K562 (cell line): ENCODE data around the gene TMEM120A. TPM values are rescaled to one million over a fixed set of nuclear protein-coding genes. Genes with fewer than 3 reads are reported as not detected.

Experiments
- ATAC-seq: fragments of 200-7000 bp; cut with Tn5 transposase; 3 replicates; pipeline ENCODE4 v1.9.1; 2020; ENCODE audit warnings: moderate library complexity
- BruUV-seq: library from RNA; stranded (reverse); fragments of 400-500 nt; replicated peaks from 2 replicates; lab custom pipeline; 2021; lab: Mats Ljungman, UMichigan
- CTCF ChIA-PET: fragments of 300-600 bp; formaldehyde crosslinking; extraction: SDS; loops from one replicate; lab custom pipeline; 2021; ENCODE audit warnings: low intra/inter-chr PET ratio; lab: Yijun Ruan, JAX
- POLR2A ChIA-PET: fragments of 300-600, 350-650 bp; sonication (Branson Sonifier 250); formaldehyde crosslinking; extraction: SDS; loops from one replicate; lab custom pipeline; 2021; ENCODE audit warnings: antibody characterized with exemption, inconsistent platforms; lab: Yijun Ruan, JAX
- DNase-seq, 4 experiments: peaks; one replicate each; pipeline versions ENCODE4 v3.0.0 to v3.0.0-alpha.2; 2011 to 2018; ENCODE audit warnings: low spot score in 3 of 4, mixed read lengths in 3 of 4; ENCODE audit errors: extremely low read depth in 1 of 4
- FAIRE-seq: peaks from 2 replicates; lab custom pipeline; 2011; peaks lifted over from hg19 to GRCh38; lab: Jason Lieb, UNC
- H2AFZ ChIP-seq: 2 replicates; pipeline ENCODE4 v1.6.0; 2011; ENCODE audit warnings: low read depth, low read length, control low read depth, inconsistent platforms
- H3K27ac ChIP-seq: fragments of 200-600 bp; 3 replicates; pipeline ENCODE4 v1.8.0; 2011; ENCODE audit warnings: low read depth, mild to moderate bottlenecking, control low read depth, inconsistent platforms, low read length, moderate library complexity, mixed read lengths; ENCODE audit errors: extremely low read depth
- H3K27me3 ChIP-seq, 2 experiments: fragments of 300-600 bp in 1 of 2; 2 replicates in 1 of 2; 3 replicates in 1 of 2; pipeline versions ENCODE4 v1.6.0 to v1.8.0; 2011; ENCODE audit warnings: inconsistent platforms in 2 of 2, low read length in 2 of 2, mild to moderate bottlenecking in 1 of 2, mixed read lengths in 1 of 2, moderate library complexity in 1 of 2; ENCODE audit not compliant: control insufficient read depth in 2 of 2, insufficient read depth in 2 of 2
- H3K36me3 ChIP-seq: fragments of 300-600 bp; 3 replicates; pipeline ENCODE4 v1.8.0; 2011; ENCODE audit warnings: mild to moderate bottlenecking, low read length, inconsistent platforms; ENCODE audit not compliant: control insufficient read depth, insufficient read depth
- H3K4me1 ChIP-seq, 2 experiments: fragments of 200-600 bp in 1 of 2; replicated peaks in 1 of 2; 2 replicates in 1 of 2; 3 replicates in 1 of 2; pipeline versions ENCODE4 v1.5.1 to v1.8.0; 2011; ENCODE audit warnings: inconsistent platforms in 2 of 2, low read length in 2 of 2, mild to moderate bottlenecking in 1 of 2, mixed read lengths in 1 of 2, moderate library complexity in 1 of 2; ENCODE audit not compliant: control insufficient read depth in 2 of 2, insufficient read depth in 2 of 2
- H3K4me2 ChIP-seq: 2 replicates; pipeline ENCODE4 v1.6.1; 2011; ENCODE audit warnings: low read length, control low read depth, inconsistent platforms, mixed read lengths; ENCODE audit not compliant: insufficient read depth
- H3K4me3 ChIP-seq: fragments of 200-600 bp; sonication (generic), shearing (Covaris generic); 2 replicates; pipeline ENCODE4 v1.5.1; 2016; ENCODE audit warnings: control low read depth, inconsistent platforms
- H3K79me2 ChIP-seq: fragments of 200-600 bp; 3 replicates; pipeline ENCODE4 v1.8.0; 2011; ENCODE audit warnings: low read length, inconsistent platforms; ENCODE audit not compliant: control insufficient read depth, insufficient read depth
- H3K9ac ChIP-seq, 2 experiments: 2 replicates each; pipeline versions ENCODE4 v1.6.0 to v1.6.1; 2011; ENCODE audit warnings: low read depth in 2 of 2, low read length in 2 of 2, control low read depth in 1 of 2, inconsistent platforms in 1 of 2, mild to moderate bottlenecking in 1 of 2, mixed read lengths in 1 of 2; ENCODE audit not compliant: insufficient read depth in 1 of 2
- H3K9me1 ChIP-seq: one replicate; pipeline ENCODE4 v1.6.0; 2011; ENCODE audit warnings: inconsistent platforms, mild to moderate bottlenecking, low read length, moderate library complexity; ENCODE audit not compliant: control insufficient read depth, insufficient read depth
- H3K9me3 ChIP-seq: replicated peaks from 2 replicates; pipeline ENCODE4 v1.5.1; 2011; ENCODE audit warnings: low read depth, low read length, inconsistent platforms; ENCODE audit not compliant: control insufficient read depth, insufficient read depth
- H4K20me1 ChIP-seq: replicated peaks from 2 replicates; pipeline ENCODE4 v1.6.1; 2011; ENCODE audit warnings: low read length, inconsistent platforms, mixed read lengths; ENCODE audit not compliant: control insufficient read depth, insufficient read depth
- BCOR ChIP-seq: fragments of 450-650 bp; IDR thresholded peaks from 2 replicates; pipeline ENCODE4 v1.6.1; 2016
- NBN ChIP-seq: fragments of 450-650 bp; IDR thresholded peaks from 2 replicates; pipeline ENCODE4 v1.6.1; 2016; ENCODE audit warnings: low read depth, mild to moderate bottlenecking
- PTBP1 ChIP-seq: fragments of 200-400 bp; formaldehyde crosslinking; IDR thresholded peaks from 2 replicates; pipeline ENCODE4 v1.6.1; 2017; ENCODE audit warnings: low read depth, low read length
- RBM25 ChIP-seq: fragments of 200-400 bp; formaldehyde crosslinking; IDR thresholded peaks from 2 replicates; pipeline ENCODE4 v1.6.1; 2018; ENCODE audit warnings: low read length, low read depth, moderate library complexity; ENCODE audit not compliant: severe bottlenecking
- ZNF121 ChIP-seq: sonication (generic); formaldehyde crosslinking; conservative IDR thresholded peaks from 2 replicates; pipeline ENCODE4 v1.8.0; 2022; ENCODE audit warnings: missing genetic modification reagents
- ZNF717 ChIP-seq: fragments of 250-450 bp; sonication (Bioruptor Pico); IDR thresholded peaks from 2 replicates; pipeline ENCODE4 v1.5.0; 2021
- WGBS: fragments of 100-300 bp; shearing (Covaris generic); methylation state at CpG from one replicate; pipeline ENCODE4 v1.1.6; 2016; ENCODE audit warnings: low coverage, mixed read lengths; ENCODE audit not compliant: insufficient coverage; ENCODE audit errors: missing lambda C conversion rate; 5-methylcytosine and 5-hydroxymethylcytosine counted together
- in situ Hi-C: fragments of 300-500 bp; cut with MboI; formaldehyde crosslinking; loops from 4 replicates; pipeline ENCODE4 v1.15.0; 2018; ENCODE audit warnings: inconsistent platforms, mixed read lengths
- intact Hi-C: fragments of 100-400 bp; cut with micrococcal nuclease; formaldehyde crosslinking; loops from 2 replicates; pipeline ENCODE4 v1.14.2; 2022
- polyA plus RNA-seq, 8 experiments: library from polyadenylated mRNA; depleted of rRNA in 4 of 8; stranded (reverse) in 5 of 8; unstranded in 3 of 8; fragments of >200 nt; fragmentation: Nextera tagmentation in 2 of 8; fragmentation: Illumina TruSeq in 1 of 8; extraction: Ambion mirVana in 2 of 8; extraction: Trizol in 1 of 8; gene quantifications; 2 replicates each; pipeline versions ENCODE4 v1.2.1 to v1.2.3, GENCODE V29; 2011 to 2014; ENCODE audit warnings: inconsistent platforms in 1 of 8, missing spikeins in 1 of 8
- total RNA-seq, 7 experiments: library from RNA; depleted of rRNA in 6 of 7; stranded (reverse); fragments of >200 nt in 6 of 7; fragmentation: Illumina TruSeq in 2 of 7; extraction: Trizol in 2 of 7; gene quantifications; 2 replicates each; pipeline versions ENCODE4 v1.2.1 to v1.2.3, GENCODE V29; 2011 to 2021; ENCODE audit warnings: low replicate concordance in 1 of 7
- TF ChIP-seq, protein P1 (sequence below): sonication (generic); formaldehyde crosslinking; IDR thresholded peaks from 2 replicates; pipeline ENCODE4 v1.8.0; 2023; ENCODE audit warnings: mild to moderate bottlenecking, missing genetic modification reagents
- TF ChIP-seq, protein P2 (sequence below): fragments of 450-650 bp; IDR thresholded peaks from 2 replicates; pipeline ENCODE4 v1.6.1; 2016; ENCODE audit warnings: missing biosample characterization, missing genetic modification characterization

Gene TMEM120A
- total and polyA plus RNA-seq, 9 of the 15 experiments (the other 6 are each of a cell fraction or from before 2014, with no cell fraction given), result 2.3 to 90.2 (median 22.9) TPM

DNA sequence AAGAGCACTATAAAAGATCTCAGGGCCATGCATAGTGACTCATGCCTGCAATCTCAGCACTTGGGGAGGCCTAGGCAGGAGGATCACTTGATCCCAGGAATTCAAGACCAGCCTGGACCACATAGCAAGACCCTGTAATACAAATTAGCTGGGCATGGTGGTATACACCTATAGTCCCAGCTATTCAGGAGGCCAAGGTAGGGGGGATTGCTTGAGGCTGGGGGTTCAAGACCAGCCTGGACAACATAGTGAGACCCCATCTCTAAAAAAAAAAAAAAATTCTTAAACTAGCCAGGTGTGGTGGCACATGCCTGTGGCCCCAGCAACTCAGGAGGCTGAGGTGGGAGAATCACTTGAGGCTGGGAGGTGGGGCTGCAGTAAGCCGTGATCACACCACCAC lies 37.6 kb upstream of the TMEM120A start:
- H3K9me1 ChIP-seq, result no peaks in the 10 kb centered on the region
- no peaks in the 10 kb centered on the region for H3K27me3 ChIP-seq
- ChIA-PET POLR2A (no interaction called here), CTCF (interaction anchor here (0.6 kb wide), 1 partner anchor 346 kb away, joined by 3 read pairs; no protein-coding TSS in a partner anchor)
- TF ChIP-seq, protein P1, sequence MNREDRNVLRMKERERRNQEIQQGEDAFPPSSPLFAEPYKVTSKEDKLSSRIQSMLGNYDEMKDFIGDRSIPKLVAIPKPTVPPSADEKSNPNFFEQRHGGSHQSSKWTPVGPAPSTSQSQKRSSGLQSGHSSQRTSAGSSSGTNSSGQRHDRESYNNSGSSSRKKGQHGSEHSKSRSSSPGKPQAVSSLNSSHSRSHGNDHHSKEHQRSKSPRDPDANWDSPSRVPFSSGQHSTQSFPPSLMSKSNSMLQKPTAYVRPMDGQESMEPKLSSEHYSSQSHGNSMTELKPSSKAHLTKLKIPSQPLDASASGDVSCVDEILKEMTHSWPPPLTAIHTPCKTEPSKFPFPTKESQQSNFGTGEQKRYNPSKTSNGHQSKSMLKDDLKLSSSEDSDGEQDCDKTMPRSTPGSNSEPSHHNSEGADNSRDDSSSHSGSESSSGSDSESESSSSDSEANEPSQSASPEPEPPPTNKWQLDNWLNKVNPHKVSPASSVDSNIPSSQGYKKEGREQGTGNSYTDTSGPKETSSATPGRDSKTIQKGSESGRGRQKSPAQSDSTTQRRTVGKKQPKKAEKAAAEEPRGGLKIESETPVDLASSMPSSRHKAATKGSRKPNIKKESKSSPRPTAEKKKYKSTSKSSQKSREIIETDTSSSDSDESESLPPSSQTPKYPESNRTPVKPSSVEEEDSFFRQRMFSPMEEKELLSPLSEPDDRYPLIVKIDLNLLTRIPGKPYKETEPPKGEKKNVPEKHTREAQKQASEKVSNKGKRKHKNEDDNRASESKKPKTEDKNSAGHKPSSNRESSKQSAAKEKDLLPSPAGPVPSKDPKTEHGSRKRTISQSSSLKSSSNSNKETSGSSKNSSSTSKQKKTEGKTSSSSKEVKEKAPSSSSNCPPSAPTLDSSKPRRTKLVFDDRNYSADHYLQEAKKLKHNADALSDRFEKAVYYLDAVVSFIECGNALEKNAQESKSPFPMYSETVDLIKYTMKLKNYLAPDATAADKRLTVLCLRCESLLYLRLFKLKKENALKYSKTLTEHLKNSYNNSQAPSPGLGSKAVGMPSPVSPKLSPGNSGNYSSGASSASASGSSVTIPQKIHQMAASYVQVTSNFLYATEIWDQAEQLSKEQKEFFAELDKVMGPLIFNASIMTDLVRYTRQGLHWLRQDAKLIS (CRISPR knock-in tag), result no peak
- TF ChIP-seq ZNF717 (no peak), BCOR (peak; percentile 39; the same call in 1 of the 2 replicates), NBN (no peak), RBM25 (no peak), ZNF121 (CRISPR knock-in tag) (peak; percentile 97), PTBP1 (no peak)
- TF ChIP-seq, protein P2, sequence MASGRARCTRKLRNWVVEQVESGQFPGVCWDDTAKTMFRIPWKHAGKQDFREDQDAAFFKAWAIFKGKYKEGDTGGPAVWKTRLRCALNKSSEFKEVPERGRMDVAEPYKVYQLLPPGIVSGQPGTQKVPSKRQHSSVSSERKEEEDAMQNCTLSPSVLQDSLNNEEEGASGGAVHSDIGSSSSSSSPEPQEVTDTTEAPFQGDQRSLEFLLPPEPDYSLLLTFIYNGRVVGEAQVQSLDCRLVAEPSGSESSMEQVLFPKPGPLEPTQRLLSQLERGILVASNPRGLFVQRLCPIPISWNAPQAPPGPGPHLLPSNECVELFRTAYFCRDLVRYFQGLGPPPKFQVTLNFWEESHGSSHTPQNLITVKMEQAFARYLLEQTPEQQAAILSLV (tag), result no peak
- H3K4me2 ChIP-seq, result no peak overlapping the region
- H3K36me3 ChIP-seq, result peaks cover 11% of the 10 kb centered on the region; the same call in 2 of the 3 replicates
- H3K9ac ChIP-seq, result no peak overlapping the region
- no peak overlapping the region for H3K4me3 ChIP-seq
- BruUV-seq, result no TSS peak
- 67% methylated on average over 1 of the region's 1 CpG for WGBS
- DNase-seq (no peak), ATAC-seq (no peak), FAIRE-seq (no peak)
- H3K4me1 ChIP-seq, result no peaks in the 10 kb centered on the region; a peak in 1 of 5 replicates
- in situ Hi-C loops, result no loop called here
- intact Hi-C loops, result no loop called here
- no peaks in the 10 kb centered on the region for H3K79me2 ChIP-seq
- H2AFZ ChIP-seq, result no peak overlapping the region
- no peaks in the 10 kb centered on the region for H3K9me3 ChIP-seq
- no peak overlapping the region for H3K27ac ChIP-seq
- H4K20me1 ChIP-seq, result no peaks in the 10 kb centered on the region
